Activated naive CD4-positive, alpha-beta T cell treated with anti-CD3 and anti-CD28 coated beads, Interleukin-2, amount 10 ng/mL, durations not matched to agents 5 hours and 36 hours (primary cell): ENCODE results near the gene ELMO1. TPM values are rescaled to one million over a fixed set of nuclear protein-coding genes. Genes with fewer than 3 reads are reported as not detected.

Experiments used
- microRNA-seq: library from miRNA; unstranded; fragments of <30 nt; microRNA quantifications from one replicate; pipeline ENCODE4 v1.2.0, GENCODE V29; 2022; ENCODE audit warnings: borderline microRNAs expressed, borderline replicate concordance
- total RNA-seq, 2 experiments: library from RNA; stranded (reverse); gene quantifications; one replicate each; pipeline ENCODE4 v1.2.3, GENCODE V29; 2021

Gene ELMO1
- total RNA-seq, result 100 to 1,000 TPM in 1 of 2 experiments, 10 to 100 TPM in 1; 92.3 to 102 TPM

GRCh38 chr7:37448636-37449361 is at the start of gene ELMO1:
Gene ELMO1, minus strand, starts transcription at chr7:37448864. Its CDS starts 106,174 bp downstream, at chr7:37342690.

Small RNA genes lying within 50 kb of the gene (microRNA-seq; reads per million reads assigned to microRNA genes)
- gene MIR1200, result not detected

Other genes with a start within 250 kb of the ELMO1 start
- gene GPR141, start 234.9 kb upstream of the ELMO1 start, total RNA-seq, result not detected